HEK293 (cell line): ENCODE measurements around the gene QPCTL.
A peak's percentile ranks its signal among the peaks of the same experiment; 100 is the strongest.

ENCODE experiments used
- BCL11A ChIP-seq: fragments of 450-650 bp; formaldehyde crosslinking; IDR thresholded peaks from 2 replicates; pipeline ENCODE4 v1.5.1; 2016; ENCODE audit warnings: low read depth, missing biosample characterization, missing genetic modification characterization
- CTCF ChIP-seq: fragments of 450-650 bp; formaldehyde crosslinking; IDR thresholded peaks from 2 replicates; pipeline ENCODE4 v1.5.1; 2016; ENCODE audit warnings: missing biosample characterization, missing genetic modification characterization
- ZBTB21 ChIP-seq: fragments of 450-650 bp; formaldehyde crosslinking; IDR thresholded peaks from 2 replicates; pipeline ENCODE4 v1.5.1; 2017; ENCODE audit warnings: missing biosample characterization, missing genetic modification characterization
- ZIC2 ChIP-seq: fragments of 450-650 bp; formaldehyde crosslinking; IDR thresholded peaks from 2 replicates; pipeline ENCODE4 v1.5.1; 2016; ENCODE audit warnings: missing biosample characterization, missing genetic modification characterization
- ZNF10 ChIP-seq: fragments of 450-650 bp; formaldehyde crosslinking; IDR thresholded peaks from 2 replicates; pipeline ENCODE4 v1.5.1; 2017; ENCODE audit warnings: missing biosample characterization, missing genetic modification characterization
- ZNF146 ChIP-seq: fragments of 450-650 bp; formaldehyde crosslinking; IDR thresholded peaks from 2 replicates; pipeline ENCODE4 v1.5.1; 2016; ENCODE audit warnings: missing biosample characterization, missing genetic modification characterization
- ZNF280C ChIP-seq: fragments of 450-650 bp; formaldehyde crosslinking; IDR thresholded peaks from 2 replicates; pipeline ENCODE4 v1.5.1; 2016; ENCODE audit warnings: missing biosample characterization, missing genetic modification characterization
- ZNF280D ChIP-seq: fragments of 450-650 bp; formaldehyde crosslinking; IDR thresholded peaks from 2 replicates; pipeline ENCODE4 v1.5.1; 2016; ENCODE audit warnings: missing biosample characterization, missing genetic modification characterization
- ZNF394 ChIP-seq: fragments of 450-650 bp; formaldehyde crosslinking; IDR thresholded peaks from 2 replicates; pipeline ENCODE4 v1.5.1; 2016; ENCODE audit warnings: missing biosample characterization, missing genetic modification characterization, mild to moderate bottlenecking, moderate library complexity, borderline replicate concordance
- ZNF660 ChIP-seq: fragments of 450-650 bp; IDR thresholded peaks from 2 replicates; pipeline ENCODE4 v1.5.1; 2018; ENCODE audit warnings: missing biosample characterization, mild to moderate bottlenecking, missing genetic modification characterization
- ZNF692 ChIP-seq: fragments of 450-650 bp; formaldehyde crosslinking; IDR thresholded peaks from 2 replicates; pipeline ENCODE4 v1.5.1; 2016; ENCODE audit warnings: missing biosample characterization, missing genetic modification characterization
- ZNF768 ChIP-seq: fragments of 450-650 bp; formaldehyde crosslinking; IDR thresholded peaks from 2 replicates; pipeline ENCODE4 v1.5.1; 2018; ENCODE audit warnings: missing biosample characterization, mild to moderate bottlenecking, missing genetic modification characterization

- TF ChIP-seq ZBTB21 (tag by site-specific recombination) (no peak), ZNF692 (tag by site-specific recombination) (no peak), ZNF280D (tag by site-specific recombination) (0 out of 2 replicates have a peak, but pooled peaks have one; percentile 1), ZNF394 (tag by site-specific recombination) (no peak), ZIC2 (no peak), ZNF768 (tag by site-specific recombination) (no peak), ZNF280C (tag by site-specific recombination) (no peak), CTCF (tag by site-specific recombination) (no peak), ZNF146 (tag by site-specific recombination) (no peak), BCL11A (tag by site-specific recombination) (no peak; the same call in 1 of the 2 replicates), ZNF660 (no peak), ZNF10 (no peak)
Observed at GRCh38 chr19:45646345-45646698, 46.1 kb upstream of the QPCTL start.
